Endodermal cell (in vitro differentiated cells): ENCODE data around the gene TTC34. TPM values are rescaled to one million over a fixed set of nuclear protein-coding genes. Genes with fewer than 3 reads are reported as not detected.

ENCODE experiments used
- DNase-seq: peaks from one replicate; pipeline ENCODE4 v3.0.0-alpha.2; 2017
- H3K27ac ChIP-seq: 2 replicates; pipeline ENCODE4 v1.5.1; 2013; ENCODE audit warnings: mild to moderate bottlenecking, low read depth, low read length, moderate library complexity
- H3K27me3 ChIP-seq: 2 replicates; pipeline ENCODE4 v1.6.1; 2013; ENCODE audit warnings: mild to moderate bottlenecking, low read length, moderate library complexity; ENCODE audit not compliant: insufficient read depth, control insufficient read depth, poor library complexity, severe bottlenecking
- H3K36me3 ChIP-seq: 2 replicates; pipeline ENCODE4 v1.7.0; 2013; ENCODE audit warnings: mild to moderate bottlenecking, low read length, moderate library complexity; ENCODE audit not compliant: control insufficient read depth, insufficient read depth
- H3K4me1 ChIP-seq: one replicate; pipeline ENCODE4 v1.7.0; 2013; ENCODE audit warnings: low read length; ENCODE audit not compliant: control insufficient read depth, insufficient read depth
- H3K4me3 ChIP-seq: 2 replicates; pipeline ENCODE4 v1.5.1; 2013; ENCODE audit warnings: mild to moderate bottlenecking, low read length, moderate library complexity
- H3K9ac ChIP-seq: 2 replicates; pipeline ENCODE4 v1.6.1; 2013; ENCODE audit warnings: mild to moderate bottlenecking, low read length, moderate library complexity; ENCODE audit not compliant: poor library complexity, severe bottlenecking; ENCODE audit errors: extremely low read depth
- H3K9me3 ChIP-seq: 2 replicates; pipeline ENCODE4 v1.6.1; 2013; ENCODE audit warnings: mild to moderate bottlenecking, low read length, moderate library complexity; ENCODE audit not compliant: control insufficient read depth
- H3K27ac Mint-ChIP-seq: 2 replicates; pipeline ENCODE4 v1.8.0; 2020; ENCODE audit warnings: mixed read lengths
- H3K27me3 Mint-ChIP-seq: 2 replicates; pipeline ENCODE4 v1.8.0; 2021; ENCODE audit warnings: mild to moderate bottlenecking, mixed read lengths; ENCODE audit not compliant: insufficient read depth
- H3K36me3 Mint-ChIP-seq: 2 replicates; pipeline ENCODE4 v1.8.0; 2020; ENCODE audit warnings: low read depth, mixed read lengths
- H3K4me1 Mint-ChIP-seq: 2 replicates; pipeline ENCODE4 v1.8.0; 2020; ENCODE audit warnings: mixed read lengths
- H3K4me3 Mint-ChIP-seq: 2 replicates; pipeline ENCODE4 v1.8.0; 2020; ENCODE audit warnings: mild to moderate bottlenecking, moderate library complexity, mixed read lengths
- H3K9me3 Mint-ChIP-seq: 2 replicates; pipeline ENCODE4 v1.8.0; 2020; ENCODE audit warnings: mild to moderate bottlenecking, mixed read lengths
- CTCF ChIP-seq: fragments of 200-600 bp; sonication (generic); conservative IDR thresholded peaks from 2 replicates; pipeline ENCODE4 v1.5.0; 2021; ENCODE audit warnings: antibody characterized with exemption, mild to moderate bottlenecking
- WGBS, 2 experiments: methylation state at CpG; one replicate each; pipeline versions ENCODE4 v1.1.5 to v1.1.7; 2013; ENCODE audit warnings: missing lambda C conversion rate in 2 of 2, mixed read lengths in 1 of 2; ENCODE audit not compliant: insufficient coverage in 1 of 2, insufficient read length in 1 of 2; 5-methylcytosine and 5-hydroxymethylcytosine counted together
- total RNA-seq, 2 donors: library from RNA; stranded (reverse); fragmentation: NEBNext Ultra II Directional in 1 of 2; extraction: Animal tissue kit (Norgen Biotek cat#: 25700) in 1 of 2; gene quantifications; 2 replicates in 1 of 2; 3 replicates in 1 of 2; pipeline ENCODE4 v1.2.1, GENCODE V29; 2021

The TTC34 gene
- total RNA-seq, 2 donors from 2014 or later, result 2.4 to 3.1 TPM

GRCh38 chr1:2803086-2803930 lies 1.8 kb upstream of the TTC34 start:
- no peaks in the 10 kb centered on the region for H3K36me3 ChIP-seq
- H3K9me3 ChIP-seq, result peaks cover 7% of the 10 kb centered on the region
- peaks cover 77% of the 10 kb centered on the region for H3K9me3 Mint-ChIP-seq
- H3K4me1 ChIP-seq, result no peaks in the 10 kb centered on the region
- no peak for TF ChIP-seq CTCF
- no peak overlapping the region for H3K9ac ChIP-seq
- H3K4me3 ChIP-seq, result no peak overlapping the region
- no peak for DNase-seq
- peaks cover 3% of the 10 kb centered on the region for H3K27me3 Mint-ChIP-seq
- H3K4me1 Mint-ChIP-seq, result no peaks in the 10 kb centered on the region
- no peak overlapping the region for H3K27ac Mint-ChIP-seq
- no peak overlapping the region for H3K4me3 Mint-ChIP-seq
- WGBS, 2 experiments, result 86 to 91% methylated on average over 25 to 37 of the region's 37 CpGs
- no peak overlapping the region for H3K27ac ChIP-seq
- no peaks in the 10 kb centered on the region for H3K27me3 ChIP-seq
- peaks cover 3% of the 10 kb centered on the region for H3K36me3 Mint-ChIP-seq

DNA sequence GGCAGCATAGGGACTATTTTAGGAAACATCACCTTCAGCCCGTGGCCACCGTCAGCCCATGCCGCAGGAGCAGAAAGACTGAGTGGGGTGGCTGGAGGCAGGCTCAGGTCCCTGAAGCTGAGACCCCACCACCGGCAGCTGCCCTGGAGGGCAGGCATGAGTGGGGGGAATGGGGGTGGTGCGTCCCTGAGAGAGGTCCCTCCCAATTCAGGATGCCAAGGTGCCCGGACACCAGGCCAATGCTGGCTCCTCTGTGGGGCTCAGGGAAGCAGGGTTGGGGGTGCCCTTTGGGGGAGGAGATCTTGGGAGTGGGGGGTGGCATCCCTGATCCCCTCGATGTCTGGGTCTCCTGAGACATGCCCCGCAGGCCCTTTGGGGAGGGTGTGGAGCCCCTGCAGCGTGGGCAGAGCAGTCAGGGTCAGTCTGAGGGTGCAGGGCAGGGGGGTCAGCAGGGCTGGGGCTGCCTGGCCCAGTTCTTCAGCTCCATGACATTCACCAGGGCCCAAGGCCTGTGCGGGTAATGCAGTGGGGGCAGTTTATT lies 998 bp upstream of the TTC34 start:
- Histone ChIP-seq H3K4me3 (no peak overlapping the region), H3K9ac (no peak overlapping the region), H3K9me3 (peaks cover 7% of the 10 kb centered on the region), H3K36me3 (no peaks in the 10 kb centered on the region), H3K27me3 (no peaks in the 10 kb centered on the region), H3K27ac (no peak overlapping the region), H3K4me1 (no peaks in the 10 kb centered on the region)
- no peak for TF ChIP-seq CTCF
- peaks cover 73% of the 10 kb centered on the region for H3K9me3 Mint-ChIP-seq
- no peak for DNase-seq
- H3K27me3 Mint-ChIP-seq, result peaks cover 3% of the 10 kb centered on the region
- H3K36me3 Mint-ChIP-seq, result peaks cover 3% of the 10 kb centered on the region
- H3K27ac Mint-ChIP-seq, result no peak overlapping the region
- no peak overlapping the region for H3K4me3 Mint-ChIP-seq
- 80 to 84% methylated on average over 7 to 10 of the region's 10 CpGs for WGBS, 2 experiments
- H3K4me1 Mint-ChIP-seq, result no peaks in the 10 kb centered on the region

- no peaks in the 10 kb centered on the region for H3K4me1 ChIP-seq
- DNase-seq, result no peak
- Mint-ChIP-seq H3K9me3 (peaks cover 73% of the 10 kb centered on the region), H3K27ac (no peak overlapping the region), H3K4me1 (no peaks in the 10 kb centered on the region), H3K27me3 (peaks cover 3% of the 10 kb centered on the region), H3K36me3 (peaks cover 6% of the 10 kb centered on the region), H3K4me3 (no peak overlapping the region)
- H3K9me3 ChIP-seq, result peaks cover 16% of the 10 kb centered on the region
- no peak for TF ChIP-seq CTCF
- 90 to 92% methylated on average over 2 to 7 of the region's 11 CpGs for WGBS, 2 experiments
- H3K36me3 ChIP-seq, result no peaks in the 10 kb centered on the region
- H3K4me3 ChIP-seq, result no peak overlapping the region
- H3K27ac ChIP-seq, result no peak overlapping the region
- no peaks in the 10 kb centered on the region for H3K27me3 ChIP-seq
- H3K9ac ChIP-seq, result no peak overlapping the region
Observed at GRCh38 chr1:2801046-2801445, 447 bp downstream of the TTC34 start.
